ENCODE measurements around the gene ZNF611.

The ZNF611 gene

DNA sequence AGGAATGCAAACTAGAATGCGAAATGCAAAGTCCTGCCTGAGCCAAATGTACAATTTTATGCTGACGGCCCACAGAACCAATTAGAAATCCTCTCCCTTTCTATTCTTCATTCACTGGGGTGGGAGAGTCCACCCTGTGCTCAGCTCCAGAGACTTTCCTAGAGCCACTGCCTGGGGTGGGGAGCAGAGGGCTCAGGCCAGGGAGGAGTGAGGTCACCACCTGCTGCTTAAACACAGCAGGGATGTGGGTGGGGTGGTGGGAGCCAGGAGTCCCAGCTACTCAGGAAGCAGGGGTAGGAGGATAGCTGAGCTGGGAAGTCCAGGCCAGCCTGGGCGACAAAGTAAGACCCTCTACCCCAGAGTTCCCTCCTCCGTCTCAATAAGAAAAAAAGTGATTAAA is 69.8 kb downstream of the ZNF611 start:
- TF ChIP-seq, protein P1, sequence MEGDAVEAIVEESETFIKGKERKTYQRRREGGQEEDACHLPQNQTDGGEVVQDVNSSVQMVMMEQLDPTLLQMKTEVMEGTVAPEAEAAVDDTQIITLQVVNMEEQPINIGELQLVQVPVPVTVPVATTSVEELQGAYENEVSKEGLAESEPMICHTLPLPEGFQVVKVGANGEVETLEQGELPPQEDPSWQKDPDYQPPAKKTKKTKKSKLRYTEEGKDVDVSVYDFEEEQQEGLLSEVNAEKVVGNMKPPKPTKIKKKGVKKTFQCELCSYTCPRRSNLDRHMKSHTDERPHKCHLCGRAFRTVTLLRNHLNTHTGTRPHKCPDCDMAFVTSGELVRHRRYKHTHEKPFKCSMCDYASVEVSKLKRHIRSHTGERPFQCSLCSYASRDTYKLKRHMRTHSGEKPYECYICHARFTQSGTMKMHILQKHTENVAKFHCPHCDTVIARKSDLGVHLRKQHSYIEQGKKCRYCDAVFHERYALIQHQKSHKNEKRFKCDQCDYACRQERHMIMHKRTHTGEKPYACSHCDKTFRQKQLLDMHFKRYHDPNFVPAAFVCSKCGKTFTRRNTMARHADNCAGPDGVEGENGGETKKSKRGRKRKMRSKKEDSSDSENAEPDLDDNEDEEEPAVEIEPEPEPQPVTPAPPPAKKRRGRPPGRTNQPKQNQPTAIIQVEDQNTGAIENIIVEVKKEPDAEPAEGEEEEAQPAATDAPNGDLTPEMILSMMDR (IDR thresholded peaks at IDR 0.05; ENCODE audit: low read depth, low read length, missing control alignments): no peak
- no peak for DNase-seq (ENCODE audit: low read depth)
- H3K4me3 ChIP-seq (ENCODE audit: low read depth, low read length): no peak overlapping the region

DNA sequence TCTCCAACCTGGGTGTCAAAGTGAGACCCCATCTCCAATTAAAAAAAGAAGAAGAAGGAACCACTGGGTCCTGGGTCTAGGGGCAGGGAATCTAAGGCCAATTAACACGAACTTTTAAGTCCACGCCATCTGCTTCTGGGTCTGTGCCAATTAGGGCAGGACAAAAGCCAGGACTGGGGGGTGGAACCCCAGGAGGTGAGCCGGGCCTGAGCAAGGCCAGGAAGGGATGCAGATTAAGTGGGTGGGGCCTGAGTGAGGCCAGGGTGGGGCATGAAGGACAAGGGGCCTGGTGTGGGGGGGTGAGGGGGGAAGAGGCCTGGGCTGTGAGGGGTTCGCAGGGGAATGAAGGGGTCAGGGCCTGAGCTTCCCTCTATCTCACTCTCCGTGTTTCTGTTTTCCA is 70.4 kb downstream of the ZNF611 start:
- H3K4me3 ChIP-seq (ENCODE audit: low read depth, low read length): no peak overlapping the region

DNA sequence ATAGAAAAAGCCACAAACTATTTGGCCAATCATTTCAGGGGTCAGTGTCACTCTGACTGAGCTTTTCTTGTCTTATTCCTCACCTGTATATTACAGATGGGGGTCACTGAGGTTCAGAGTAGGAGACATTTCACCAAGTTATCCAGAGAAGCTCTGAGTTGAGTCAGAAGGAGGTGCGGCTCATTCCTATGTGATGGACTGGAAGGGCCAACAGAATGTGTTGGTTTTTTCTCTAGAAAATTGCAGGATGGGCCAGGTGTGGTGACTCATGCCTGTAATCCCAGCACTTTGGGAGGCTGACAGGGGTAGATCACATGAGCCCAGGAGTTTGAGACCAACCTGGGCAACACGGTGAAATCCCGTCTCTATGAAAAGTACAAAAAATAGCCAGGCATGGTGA is 72.2 kb downstream of the ZNF611 start:
- TF ChIP-seq, protein P1 (IDR thresholded peaks at IDR 0.05; ENCODE audit: low read depth, low read length, missing control alignments): no peak
- H3K4me3 ChIP-seq (ENCODE audit: low read depth, low read length): no peak overlapping the region
- no peak for DNase-seq (ENCODE audit: low read depth)

More for the DNA sequence above, 70.4 kb downstream of the ZNF611 start:
- TF ChIP-seq, protein P1 (IDR thresholded peaks at IDR 0.05; ENCODE audit: low read depth, low read length, missing control alignments): no peak
- no peak for DNase-seq (ENCODE audit: low read depth)

DNA sequence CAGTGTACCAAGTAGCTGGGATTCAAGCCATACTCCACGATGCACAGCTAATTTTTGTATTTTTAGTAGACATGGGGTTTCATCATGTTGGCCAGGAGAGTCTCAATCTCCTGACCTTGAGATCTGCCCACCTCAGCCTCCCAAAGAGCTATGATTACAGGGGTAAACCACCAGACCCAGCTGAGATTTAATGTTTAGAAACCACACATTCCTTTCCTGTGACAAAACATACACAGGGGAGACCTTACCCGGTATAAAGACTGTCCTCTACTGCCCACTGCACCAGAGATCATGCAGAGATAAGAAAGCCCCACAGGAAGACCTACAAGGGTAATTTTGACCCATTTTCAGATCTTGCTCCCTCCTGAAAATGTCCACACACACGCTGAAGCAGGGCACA is 73.9 kb downstream of the ZNF611 start:
- TF ChIP-seq, protein P1 (IDR thresholded peaks at IDR 0.05; ENCODE audit: low read depth, low read length, missing control alignments): no peak
- no peak for DNase-seq (ENCODE audit: low read depth)
- no peak overlapping the region for H3K4me3 ChIP-seq (ENCODE audit: low read depth, low read length)

DNA sequence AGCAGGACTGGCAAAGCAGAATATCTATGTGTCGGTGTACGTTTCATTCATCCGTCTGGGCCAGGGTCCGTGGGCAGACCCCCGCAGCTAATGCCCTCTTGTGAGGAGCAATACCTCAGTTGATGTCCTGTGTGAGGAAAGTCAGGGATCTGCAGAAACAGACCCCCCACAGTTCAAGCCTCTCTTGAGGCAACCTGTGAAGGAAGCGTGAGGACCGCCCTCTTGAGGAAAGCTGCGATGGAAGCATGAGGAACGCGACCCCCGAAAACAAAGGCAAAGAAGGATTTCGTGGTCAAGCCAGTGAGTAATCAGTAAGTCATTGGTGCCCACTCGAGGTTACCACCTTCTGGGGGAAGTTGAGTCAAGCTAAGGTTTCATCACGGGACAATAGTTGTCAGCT is 75.8 kb downstream of the ZNF611 start:
- no peak for DNase-seq (ENCODE audit: low read depth)
- H3K4me3 ChIP-seq (ENCODE audit: low read depth, low read length): no peak overlapping the region
- TF ChIP-seq, protein P1 (IDR thresholded peaks at IDR 0.05; ENCODE audit: low read depth, low read length, missing control alignments): no peak

DNA sequence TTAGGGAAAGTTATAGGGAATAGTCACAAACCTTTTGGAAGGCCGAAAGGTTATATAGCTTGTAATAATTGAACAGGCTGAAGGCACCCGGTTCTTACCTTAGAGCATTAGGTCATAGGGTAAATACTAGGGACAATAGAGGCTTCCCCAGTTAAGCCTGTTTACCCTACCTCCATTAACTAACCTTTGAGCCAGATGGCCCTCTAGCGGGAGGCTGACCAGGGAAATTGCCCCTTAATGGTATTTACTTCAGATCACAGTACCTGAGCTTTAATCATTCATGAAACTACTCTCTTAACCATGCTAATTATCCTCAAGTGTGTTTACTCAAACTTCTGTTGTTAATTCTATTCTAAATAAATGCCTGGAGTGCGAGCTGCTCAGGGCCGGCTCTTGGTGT is 76.2 kb downstream of the ZNF611 start:
- TF ChIP-seq, protein P1 (IDR thresholded peaks at IDR 0.05; ENCODE audit: low read depth, low read length, missing control alignments): no peak
- H3K4me3 ChIP-seq (ENCODE audit: low read depth, low read length): no peak overlapping the region
- no peak for DNase-seq (ENCODE audit: low read depth)

DNA sequence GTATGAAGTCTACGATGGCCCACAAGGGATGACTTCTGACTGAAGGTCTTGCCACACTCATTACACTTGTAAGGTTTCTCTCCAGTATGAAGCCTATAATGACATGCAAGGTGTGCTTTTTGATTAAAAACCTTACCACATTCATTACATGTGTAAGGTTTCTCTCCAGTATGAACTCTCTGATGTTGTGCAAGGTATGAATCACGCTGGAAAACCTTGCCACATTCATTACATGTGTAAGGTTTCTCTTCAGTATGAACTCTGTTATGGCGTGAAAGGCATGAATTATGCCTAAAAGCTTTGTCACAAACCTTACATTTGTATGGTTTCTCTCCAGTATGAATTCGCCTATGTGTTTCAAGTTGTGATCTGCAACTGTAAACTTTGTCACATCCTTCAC is 81.7 kb downstream of the ZNF611 start:
- DNase-seq (ENCODE audit: low read depth): no peak

More for the DNA sequence above, 81.7 kb downstream of the ZNF611 start:
- no peak overlapping the region for H3K4me3 ChIP-seq (ENCODE audit: low read depth, low read length)
- TF ChIP-seq, protein P1 (IDR thresholded peaks at IDR 0.05; ENCODE audit: low read depth, low read length, missing control alignments): no peak

Measured in GM12864 (cell line).